HL-60/S4 treated with phorbol 12-myristate 13-acetate at 8.2 ng/mL for 4 days and 3 days (cell line): ENCODE results near the gene COL1A2.

Source experiments
- in situ Hi-C: fragments of 300-500 bp; cut with MboI; formaldehyde crosslinking; loops from 2 replicates; pipeline ENCODE4 v1.15.0; 2022; ENCODE audit warnings: low sequenced_read_pairs

The COL1A2 gene

GRCh38 chr7:94409200-94409948, 14.7 kb downstream of the COL1A2 start:
- in situ Hi-C loops = no loop called here

- in situ Hi-C loops = no loop called here
Measured at GRCh38 chr7:94410413-94411187, 15.9 kb downstream of the COL1A2 start.

GRCh38 chr7:94411188-94411466, 16.4 kb downstream of the COL1A2 start:
- in situ Hi-C loops = no loop called here

GRCh38 chr7:94412762-94413322, 18.1 kb downstream of the COL1A2 start:
- in situ Hi-C loops = no loop called here

- in situ Hi-C loops = no loop called here
Measured at GRCh38 chr7:94414481-94414880, 19.8 kb downstream of the COL1A2 start.

GRCh38 chr7:94414980-94415379, 20.3 kb downstream of the COL1A2 start:
- in situ Hi-C loops = no loop called here

GRCh38 chr7:94417306-94417705, 22.6 kb downstream of the COL1A2 start:
- in situ Hi-C loops = no loop called here

- in situ Hi-C loops = no loop called here
Measured at GRCh38 chr7:94417901-94418300, 23.2 kb downstream of the COL1A2 start.

- in situ Hi-C loops = no loop called here
Measured at GRCh38 chr7:94418851-94419250, 24.2 kb downstream of the COL1A2 start.

- in situ Hi-C loops = no loop called here
Measured at GRCh38 chr7:94420328-94420727, 25.6 kb downstream of the COL1A2 start.

GRCh38 chr7:94421681-94422080, 27.0 kb downstream of the COL1A2 start:
- in situ Hi-C loops = no loop called here

- in situ Hi-C loops = no loop called here
Measured at GRCh38 chr7:94422136-94422535, 27.4 kb downstream of the COL1A2 start.

GRCh38 chr7:94422827-94423460, 28.2 kb downstream of the COL1A2 start:
- in situ Hi-C loops = no loop called here

GRCh38 chr7:94423863-94424735, 29.4 kb downstream of the COL1A2 start:
- in situ Hi-C loops = no loop called here

GRCh38 chr7:94425546-94425945, 30.9 kb downstream of the COL1A2 start:
- in situ Hi-C loops = no loop called here

- in situ Hi-C loops = no loop called here
Measured at GRCh38 chr7:94426980-94427875, 32.5 kb downstream of the COL1A2 start.

GRCh38 chr7:94429153-94429552, 34.5 kb downstream of the COL1A2 start:
- in situ Hi-C loops = no loop called here

- in situ Hi-C loops = no loop called here
Measured at GRCh38 chr7:94431176-94431575, 36.5 kb downstream of the COL1A2 start.

GRCh38 chr7:94431619-94432280, 37.1 kb downstream of the COL1A2 start:
- in situ Hi-C loops = no loop called here
